Measurements from ENCODE around the gene KL. TPM values are rescaled to one million over a fixed set of nuclear protein-coding genes. Genes with fewer than 3 reads are reported as not detected.

KL gene
- total RNA-seq, 1 donor from 2014 or later = 1.8 TPM

- DNase-seq (ENCODE audit: low spot score) = no peak
Observed at GRCh38 chr13:33081666-33082065, 65.4 kb downstream of the KL start.

- no peak for DNase-seq (ENCODE audit: low spot score)
Observed at GRCh38 chr13:33083054-33083453, 66.8 kb downstream of the KL start.

GRCh38 chr13:33087091-33087490 is 70.9 kb downstream of the KL start:
- DNase-seq (ENCODE audit: low spot score) = no peak

- no peak for DNase-seq (ENCODE audit: low spot score)
Observed at GRCh38 chr13:33087790-33088189, 71.6 kb downstream of the KL start.

GRCh38 chr13:33089311-33089710 is 73.1 kb downstream of the KL start:
- DNase-seq (ENCODE audit: low spot score) = no peak

- DNase-seq (ENCODE audit: low spot score) = no peak
Observed at GRCh38 chr13:33090755-33091414, 74.7 kb downstream of the KL start.

GRCh38 chr13:33091415-33091774 is 75.2 kb downstream of the KL start:
- no peak for DNase-seq (ENCODE audit: low spot score)

GRCh38 chr13:33092073-33092987 is 76.1 kb downstream of the KL start:
- no peak for DNase-seq (ENCODE audit: low spot score)

- no peak for DNase-seq (ENCODE audit: low spot score)
Observed at GRCh38 chr13:33096886-33097605, 80.8 kb downstream of the KL start.

GRCh38 chr13:33099860-33100259 is 83.6 kb downstream of the KL start:
- DNase-seq (ENCODE audit: low spot score) = no peak

GRCh38 chr13:33100886-33101285 is 84.7 kb downstream of the KL start:
- DNase-seq (ENCODE audit: low spot score) = no peak

GRCh38 chr13:33101835-33102234 is 85.6 kb downstream of the KL start:
- DNase-seq (ENCODE audit: low spot score) = no peak

- no peak for DNase-seq (ENCODE audit: low spot score)
Observed at GRCh38 chr13:33103457-33103856, 87.2 kb downstream of the KL start.

- no peak for DNase-seq (ENCODE audit: low spot score)
Observed at GRCh38 chr13:33105387-33106005, 89.3 kb downstream of the KL start.

GRCh38 chr13:33106656-33107360 is 90.6 kb downstream of the KL start:
- DNase-seq (ENCODE audit: low spot score) = no peak

GRCh38 chr13:33107361-33107760 is 91.1 kb downstream of the KL start:
- DNase-seq (ENCODE audit: low spot score) = no peak

- no peak for DNase-seq (ENCODE audit: low spot score)
Observed at GRCh38 chr13:33108620-33109019, 92.4 kb downstream of the KL start.

GRCh38 chr13:33109271-33109697 is 93.1 kb downstream of the KL start:
- no peak for DNase-seq (ENCODE audit: low spot score)

GRCh38 chr13:33109801-33110200 is 93.6 kb downstream of the KL start:
- no peak for DNase-seq (ENCODE audit: low spot score)

GRCh38 chr13:33110386-33110712 is 94.1 kb downstream of the KL start:
- no peak for DNase-seq (ENCODE audit: low spot score)

GRCh38 chr13:33110713-33111413 is 94.6 kb downstream of the KL start:
- no peak for DNase-seq (ENCODE audit: low spot score)
